Smooth muscle cell (in vitro differentiated cells): Measurements from ENCODE around the gene SYNE3. TPM values are rescaled to one million over a fixed set of nuclear protein-coding genes. Genes with fewer than 3 reads are reported as not detected.
A peak's percentile ranks its signal among the peaks of the same experiment; 100 is the strongest.
"Not testable (repeated sequence)": the region's sequence is repeated elsewhere in the genome, so short reads cannot be mapped to it uniquely, and the experiment has no call there.

ENCODE experiments used
- DNase-seq: peaks from one replicate; lab custom pipeline; 2025; ENCODE audit not compliant: unreplicated experiment; lab: John Stamatoyannopoulos, UW
- H2AFZ ChIP-seq: fragments of 200-600 bp; sonication (generic); 2 replicates; pipeline ENCODE4 v1.6.0; 2016; ENCODE audit warnings: antibody characterized with exemption, low read depth, mild to moderate bottlenecking
- H3F3A ChIP-seq: fragments of 200-600 bp; sonication (generic); 2 replicates; pipeline ENCODE4 v1.6.0; 2017; ENCODE audit warnings: antibody characterized with exemption, low read depth
- H3K27ac ChIP-seq: fragments of 200-600 bp; sonication (generic); 2 replicates; pipeline ENCODE4 v1.5.1; 2016; ENCODE audit warnings: low read depth, mild to moderate bottlenecking
- H3K27me3 ChIP-seq: fragments of 200-600 bp; sonication (generic); 2 replicates; pipeline ENCODE4 v1.6.1; 2016; ENCODE audit warnings: low read depth, mild to moderate bottlenecking
- H3K36me3 ChIP-seq: fragments of 200-600 bp; sonication (generic); 2 replicates; pipeline ENCODE4 v1.5.1; 2016; ENCODE audit warnings: low read depth
- H3K4me1 ChIP-seq: fragments of 200-600 bp; sonication (generic); 2 replicates; pipeline ENCODE4 v1.5.1; 2016; ENCODE audit warnings: low read depth
- H3K4me2 ChIP-seq: fragments of 200-600 bp; sonication (generic); 2 replicates; pipeline ENCODE4 v1.6.0; 2016; ENCODE audit warnings: mild to moderate bottlenecking
- H3K4me3 ChIP-seq: fragments of 200-600 bp; sonication (generic); 2 replicates; pipeline ENCODE4 v1.5.1; 2016; ENCODE audit warnings: mild to moderate bottlenecking
- H3K79me2 ChIP-seq: fragments of 200-600 bp; sonication (generic); 2 replicates; pipeline ENCODE4 v1.6.0; 2016; ENCODE audit warnings: low read depth, mild to moderate bottlenecking
- H3K9ac ChIP-seq: fragments of 200-600 bp; sonication (generic); 2 replicates; pipeline ENCODE4 v1.6.0; 2016; ENCODE audit warnings: low read depth
- H3K9me3 ChIP-seq: fragments of 200-600 bp; sonication (generic); replicated peaks from 2 replicates; pipeline ENCODE4 v1.5.1; 2016; ENCODE audit warnings: low read depth
- H4K20me1 ChIP-seq: fragments of 200-600 bp; sonication (generic); 2 replicates; pipeline ENCODE4 v1.6.0; 2016; ENCODE audit warnings: low read depth
- CTCF ChIP-seq: fragments of 200-600 bp; sonication (generic); IDR thresholded peaks from 2 replicates; pipeline ENCODE4 v1.5.1; 2017; ENCODE audit warnings: borderline replicate concordance, mild to moderate bottlenecking, antibody characterized with exemption; ENCODE audit not compliant: insufficient read depth, poor library complexity, severe bottlenecking
- WGBS: methylation state at CpG from one replicate; pipeline ENCODE4 v1.1.7; 2016; ENCODE audit warnings: low lambda C conversion rate; 5-methylcytosine and 5-hydroxymethylcytosine counted together
- polyA plus RNA-seq: library from polyadenylated mRNA; unstranded; fragments of >200 nt; fragmentation: Nextera tagmentation; extraction: Ambion mirVana; gene quantifications from 2 replicates; pipeline ENCODE4 v1.2.1, GENCODE V29; 2016
- total RNA-seq: library from RNA; depleted of rRNA; stranded (reverse); fragments of >200 nt; gene quantifications from 2 replicates; pipeline ENCODE4 v1.2.3, GENCODE V29; 2014

SYNE3 gene
- total and polyA plus RNA-seq, 2 experiments from 2014 or later = 4.0 to 4.1 TPM

DNA sequence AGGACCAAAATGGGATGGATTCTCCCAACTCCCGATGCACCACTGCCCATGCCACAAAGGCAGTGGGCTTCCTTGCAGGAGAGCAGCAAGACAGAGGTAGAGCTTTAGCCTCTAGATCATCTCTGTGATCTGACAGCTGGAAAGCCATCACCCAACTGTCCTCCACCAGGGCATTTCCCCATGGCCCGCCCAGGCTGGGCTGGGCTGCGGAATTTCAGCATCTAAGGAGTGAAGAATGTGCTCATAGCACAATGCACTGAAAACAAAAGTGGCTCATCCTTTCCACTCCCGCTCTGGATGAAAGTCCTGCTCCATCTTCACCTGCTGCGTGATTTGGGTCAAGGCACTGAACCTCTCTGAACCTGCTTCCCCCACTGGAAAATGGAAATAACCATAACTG is 5.6 kb downstream of the SYNE3 start:
- Histone ChIP-seq H4K20me1 (no peaks in the 10 kb centered on the region), H3K9me3 (no peaks in the 10 kb centered on the region), H3K4me3 (no peak overlapping the region), H3K27me3 (no peaks in the 10 kb centered on the region), H2AFZ (no peak overlapping the region), H3K9ac (no peak overlapping the region), H3K4me1 (peaks cover 12% of the 10 kb centered on the region), H3K27ac (no peak overlapping the region), H3F3A (no peaks in the 10 kb centered on the region), H3K79me2 (no peaks in the 10 kb centered on the region), H3K36me3 (no peaks in the 10 kb centered on the region), H3K4me2 (no peak overlapping the region)
- no peak for TF ChIP-seq CTCF
- DNase-seq = no peak
- WGBS = 91% methylated on average over 5 of the region's 5 CpGs

- not testable (repeated sequence) for H3K9ac ChIP-seq, H3K27me3 ChIP-seq, H3K27ac ChIP-seq, H3K4me1 ChIP-seq, H4K20me1 ChIP-seq, H3K36me3 ChIP-seq, H3K9me3 ChIP-seq, H3F3A ChIP-seq, H3K4me3 ChIP-seq, H3K79me2 ChIP-seq, H2AFZ ChIP-seq, DNase-seq, H3K4me2 ChIP-seq
- WGBS = 97% methylated on average over 9 of the region's 9 CpGs
These were observed 6.1 kb downstream of the SYNE3 start for GRCh38 chr14:95510344-95510743.

- Histone ChIP-seq H3K9ac (no peak overlapping the region), H4K20me1 (no peaks in the 10 kb centered on the region), H3K27ac (no peak overlapping the region), H3K27me3 (no peaks in the 10 kb centered on the region), H3K4me2 (no peak overlapping the region), H2AFZ (no peak overlapping the region), H3K36me3 (no peaks in the 10 kb centered on the region), H3K4me3 (no peak overlapping the region), H3K79me2 (no peaks in the 10 kb centered on the region), H3K4me1 (peaks cover under 1% of the 10 kb centered on the region), H3K9me3 (no peaks in the 10 kb centered on the region), H3F3A (no peaks in the 10 kb centered on the region)
- WGBS = 94% methylated on average over 6 of the region's 6 CpGs
- DNase-seq = no peak
- TF ChIP-seq CTCF = no peak
These were observed 7.0 kb downstream of the SYNE3 start for GRCh38 chr14:95509495-95509894.

- no peaks in the 10 kb centered on the region for H3K4me1 ChIP-seq
- H3K27ac ChIP-seq = peak overlapping the region; percentile 75
- whole genome bisulfite sequencing = 81% methylated on average over 6 of the region's 6 CpGs
- H3K9ac ChIP-seq = no peak overlapping the region
- H3K27me3 ChIP-seq = no peaks in the 10 kb centered on the region
- H3K79me2 ChIP-seq = no peaks in the 10 kb centered on the region
- H3K9me3 ChIP-seq = no peaks in the 10 kb centered on the region
- DNase-seq = no peak
- H3K36me3 ChIP-seq = no peaks in the 10 kb centered on the region
- no peak overlapping the region for H3K4me3 ChIP-seq
- no peaks in the 10 kb centered on the region for H3F3A ChIP-seq
- no peak for TF ChIP-seq CTCF
- no peak overlapping the region for H2AFZ ChIP-seq
- no peaks in the 10 kb centered on the region for H4K20me1 ChIP-seq
- no peak overlapping the region for H3K4me2 ChIP-seq
These were observed 8.1 kb downstream of the SYNE3 start for GRCh38 chr14:95508377-95508776.
